ENCODE measurements around the gene PATE4. TPM values are rescaled to one million over a fixed set of nuclear protein-coding genes. Genes with fewer than 3 reads are reported as not detected.

Gene PATE4
- polyA plus RNA-seq: not detected

DNA sequence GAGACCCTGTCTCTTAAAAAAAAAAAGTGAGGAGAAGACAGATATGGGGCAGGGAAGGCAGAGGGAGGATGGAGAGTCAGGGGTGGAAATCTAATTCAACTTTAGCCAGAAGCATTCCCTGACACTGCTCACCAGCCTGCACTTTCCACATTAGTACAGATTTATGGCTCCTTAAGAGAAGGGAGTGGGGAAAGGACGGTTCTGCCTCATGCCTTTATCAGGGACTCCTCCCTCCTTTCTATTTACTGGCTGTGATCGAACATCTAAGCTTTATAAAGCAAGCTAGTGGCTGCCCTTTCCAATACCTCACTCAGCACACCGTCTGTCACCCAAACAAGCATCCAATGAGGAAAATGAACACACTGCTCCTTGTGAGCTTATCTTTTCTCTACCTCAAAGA is at the start of gene PATE4:
Gene PATE4, plus strand, starts transcription at position 301 of the 400 bp plus-strand sequence. Its CDS starts 44 bp downstream, at position 345.
- Histone ChIP-seq H3K27me3 (ENCODE audit: control insufficient read depth in 1 of 2, insufficient read depth in 2 of 2, low read length in 2 of 2) (no peaks in the 10 kb centered on the region), H3K4me3 (ENCODE audit: low read depth in 1 of 2, low read length in 2 of 2) (no peak within 1 kb of the TSS), H3K36me3 (ENCODE audit: control insufficient read depth in 2 of 2, insufficient read depth in 2 of 2, low read length in 1 of 2) (no peaks in the 10 kb centered on the region), H3K27ac (ENCODE audit: low read depth in 2 of 2, low read length in 1 of 2) (no peak within 1 kb of the TSS), H3K4me1 (ENCODE audit: control insufficient read depth in 2 of 2, insufficient read depth in 2 of 2, low read length in 1 of 2) (no peaks in the 10 kb centered on the region), H3K9me3 (ENCODE audit: control insufficient read depth in 2 of 2, insufficient read depth in 1 of 2, low read depth in 1 of 2, low read length in 1 of 2) (peaks cover 0 to 2% of the 10 kb centered on the region in 2 donors)
- WGBS, 2 donors: 32 to 47% methylated on average over 3 of the region's 3 CpGs

- no peaks in the 10 kb centered on the region for H3K36me3 ChIP-seq (ENCODE audit: control insufficient read depth in 2 of 2, insufficient read depth in 2 of 2, low read length in 1 of 2)
- no peaks in the 10 kb centered on the region for H3K27me3 ChIP-seq (ENCODE audit: control insufficient read depth in 1 of 2, insufficient read depth in 2 of 2, low read length in 2 of 2)
- H3K9me3 ChIP-seq (ENCODE audit: control insufficient read depth in 2 of 2, insufficient read depth in 1 of 2, low read depth in 1 of 2, low read length in 1 of 2): no peaks in the 10 kb centered on the region
- no peak overlapping the region for H3K4me3 ChIP-seq (ENCODE audit: low read depth in 1 of 2, low read length in 2 of 2)
- WGBS, 2 donors: 54 to 56% methylated on average over 2 of the region's 2 CpGs
- no peaks in the 10 kb centered on the region for H3K4me1 ChIP-seq (ENCODE audit: control insufficient read depth in 2 of 2, insufficient read depth in 2 of 2, low read length in 1 of 2)
- no peak overlapping the region for H3K27ac ChIP-seq (ENCODE audit: low read depth in 2 of 2, low read length in 1 of 2)
Measured at GRCh38 chr11:125784678-125785077, 48.4 kb upstream of the PATE4 start.

- no peaks in the 10 kb centered on the region for H3K9me3 ChIP-seq (ENCODE audit: control insufficient read depth in 2 of 2, insufficient read depth in 1 of 2, low read depth in 1 of 2, low read length in 1 of 2)
- H3K4me1 ChIP-seq (ENCODE audit: control insufficient read depth in 2 of 2, insufficient read depth in 2 of 2, low read length in 1 of 2): no peaks in the 10 kb centered on the region
- WGBS, 2 donors: 51 to 54% methylated on average over 2 of the region's 2 CpGs
- H3K36me3 ChIP-seq (ENCODE audit: control insufficient read depth in 2 of 2, insufficient read depth in 2 of 2, low read length in 1 of 2): no peaks in the 10 kb centered on the region
- no peaks in the 10 kb centered on the region for H3K27me3 ChIP-seq (ENCODE audit: control insufficient read depth in 1 of 2, insufficient read depth in 2 of 2, low read length in 2 of 2)
- H3K4me3 ChIP-seq (ENCODE audit: low read depth in 1 of 2, low read length in 2 of 2): no peak within 1 kb of the TSS
- H3K27ac ChIP-seq (ENCODE audit: low read depth in 2 of 2, low read length in 1 of 2): no peak within 1 kb of the TSS
Measured at GRCh38 chr11:125787827-125788226, 45.3 kb upstream of the PATE4 start, which contains the start of gene PATE3. TSS of gene PATE3 (plus strand) at chr11:125788127. CDS start at chr11:125788152, 25 bp downstream.

DNA sequence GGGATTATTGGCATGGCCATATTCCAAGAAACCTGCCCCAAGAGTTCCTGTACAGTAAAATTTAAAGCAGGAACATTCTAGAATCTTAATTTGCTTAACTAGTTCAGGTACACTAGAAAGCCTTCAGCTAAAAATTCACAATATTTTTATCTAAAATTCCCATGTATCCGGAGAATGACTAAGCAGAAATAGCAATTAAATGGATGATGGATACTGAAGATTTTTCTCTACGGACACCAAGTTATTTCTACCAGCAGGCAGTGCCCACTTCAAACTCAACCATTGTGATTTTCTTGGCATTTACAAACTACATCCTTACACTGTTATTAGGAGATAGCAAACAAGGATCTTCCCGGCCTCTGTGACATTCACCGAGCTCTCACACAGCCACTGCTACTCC is 42.3 kb upstream of the PATE4 start:
- H3K27ac ChIP-seq (ENCODE audit: low read depth in 2 of 2, low read length in 1 of 2): no peak overlapping the region
- WGBS, 2 donors: 94 to 96% methylated on average over 4 of the region's 4 CpGs
- no peaks in the 10 kb centered on the region for H3K27me3 ChIP-seq (ENCODE audit: control insufficient read depth in 1 of 2, insufficient read depth in 2 of 2, low read length in 2 of 2)
- no peaks in the 10 kb centered on the region for H3K36me3 ChIP-seq (ENCODE audit: control insufficient read depth in 2 of 2, insufficient read depth in 2 of 2, low read length in 1 of 2)
- H3K4me1 ChIP-seq (ENCODE audit: control insufficient read depth in 2 of 2, insufficient read depth in 2 of 2, low read length in 1 of 2): no peaks in the 10 kb centered on the region
- H3K9me3 ChIP-seq (ENCODE audit: control insufficient read depth in 2 of 2, insufficient read depth in 1 of 2, low read depth in 1 of 2, low read length in 1 of 2): no peaks in the 10 kb centered on the region
- H3K4me3 ChIP-seq (ENCODE audit: low read depth in 1 of 2, low read length in 2 of 2): no peak overlapping the region

- Histone ChIP-seq H3K27me3 (ENCODE audit: control insufficient read depth in 1 of 2, insufficient read depth in 2 of 2, low read length in 2 of 2) (no peaks in the 10 kb centered on the region), H3K36me3 (ENCODE audit: control insufficient read depth in 2 of 2, insufficient read depth in 2 of 2, low read length in 1 of 2) (no peaks in the 10 kb centered on the region), H3K4me1 (ENCODE audit: control insufficient read depth in 2 of 2, insufficient read depth in 2 of 2, low read length in 1 of 2) (no peaks in the 10 kb centered on the region), H3K4me3 (ENCODE audit: low read depth in 1 of 2, low read length in 2 of 2) (no peak overlapping the region), H3K9me3 (ENCODE audit: control insufficient read depth in 2 of 2, insufficient read depth in 1 of 2, low read depth in 1 of 2, low read length in 1 of 2) (no peaks in the 10 kb centered on the region), H3K27ac (ENCODE audit: low read depth in 2 of 2, low read length in 1 of 2) (no peak overlapping the region)
- WGBS, 2 donors: 40 to 45% methylated on average over 4 of the region's 4 CpGs
Measured at GRCh38 chr11:125797641-125798040, 35.5 kb upstream of the PATE4 start.

- H3K27me3 ChIP-seq (ENCODE audit: control insufficient read depth in 1 of 2, insufficient read depth in 2 of 2, low read length in 2 of 2): no peaks in the 10 kb centered on the region
- no peaks in the 10 kb centered on the region for H3K36me3 ChIP-seq (ENCODE audit: control insufficient read depth in 2 of 2, insufficient read depth in 2 of 2, low read length in 1 of 2)
- H3K9me3 ChIP-seq (ENCODE audit: control insufficient read depth in 2 of 2, insufficient read depth in 1 of 2, low read depth in 1 of 2, low read length in 1 of 2): peaks cover 4 to 5% of the 10 kb centered on the region in 2 donors
- H3K27ac ChIP-seq (ENCODE audit: low read depth in 2 of 2, low read length in 1 of 2): no peak overlapping the region
- H3K4me3 ChIP-seq (ENCODE audit: low read depth in 1 of 2, low read length in 2 of 2): no peak overlapping the region
- H3K4me1 ChIP-seq (ENCODE audit: control insufficient read depth in 2 of 2, insufficient read depth in 2 of 2, low read length in 1 of 2): no peaks in the 10 kb centered on the region
- WGBS, 2 donors: 47% methylated on average over 2 of the region's 2 CpGs
Measured at GRCh38 chr11:125799808-125800207, 33.3 kb upstream of the PATE4 start.

GRCh38 chr11:125802387-125802786 is 30.7 kb upstream of the PATE4 start:
- Histone ChIP-seq H3K4me1 (ENCODE audit: control insufficient read depth in 2 of 2, insufficient read depth in 2 of 2, low read length in 1 of 2) (no peaks in the 10 kb centered on the region), H3K36me3 (ENCODE audit: control insufficient read depth in 2 of 2, insufficient read depth in 2 of 2, low read length in 1 of 2) (no peaks in the 10 kb centered on the region), H3K27me3 (ENCODE audit: control insufficient read depth in 1 of 2, insufficient read depth in 2 of 2, low read length in 2 of 2) (no peaks in the 10 kb centered on the region), H3K9me3 (ENCODE audit: control insufficient read depth in 2 of 2, insufficient read depth in 1 of 2, low read depth in 1 of 2, low read length in 1 of 2) (peaks cover 4 to 5% of the 10 kb centered on the region in 2 donors), H3K4me3 (ENCODE audit: low read depth in 1 of 2, low read length in 2 of 2) (no peak overlapping the region), H3K27ac (ENCODE audit: low read depth in 2 of 2, low read length in 1 of 2) (no peak overlapping the region)
- WGBS, 2 donors: 18 to 26% methylated on average over 1 of the region's 1 CpG

GRCh38 chr11:125807909-125808308 is 25.2 kb upstream of the PATE4 start:
- WGBS, 2 donors: 91 to 95% methylated on average over 1 of the region's 1 CpG
- Histone ChIP-seq H3K36me3 (ENCODE audit: control insufficient read depth in 2 of 2, insufficient read depth in 2 of 2, low read length in 1 of 2) (no peaks in the 10 kb centered on the region), H3K4me3 (ENCODE audit: low read depth in 1 of 2, low read length in 2 of 2) (no peak overlapping the region), H3K27me3 (ENCODE audit: control insufficient read depth in 1 of 2, insufficient read depth in 2 of 2, low read length in 2 of 2) (no peaks in the 10 kb centered on the region), H3K27ac (ENCODE audit: low read depth in 2 of 2, low read length in 1 of 2) (no peak overlapping the region), H3K9me3 (ENCODE audit: control insufficient read depth in 2 of 2, insufficient read depth in 1 of 2, low read depth in 1 of 2, low read length in 1 of 2) (peaks cover 2 to 5% of the 10 kb centered on the region in 2 donors), H3K4me1 (ENCODE audit: control insufficient read depth in 2 of 2, insufficient read depth in 2 of 2, low read length in 1 of 2) (no peaks in the 10 kb centered on the region)

DNA sequence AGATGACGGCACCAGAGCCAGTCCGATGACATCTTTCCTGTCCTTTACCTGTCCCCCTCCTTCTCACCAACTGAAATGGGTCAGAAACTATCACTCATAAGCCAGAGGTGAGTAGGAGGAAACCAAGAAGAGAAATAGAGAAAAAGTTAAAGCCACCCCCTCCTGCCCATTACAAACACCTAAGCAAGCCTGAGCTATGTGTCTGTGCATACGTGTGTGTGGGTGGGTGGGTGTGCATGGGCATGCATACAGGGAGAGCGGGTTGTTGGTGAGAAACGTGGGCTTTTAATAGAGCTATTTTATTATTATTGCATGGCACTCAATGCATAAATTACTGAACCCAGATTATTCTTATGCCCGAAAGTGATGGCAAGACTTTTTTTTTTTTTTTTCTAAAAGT is 2.6 kb downstream of the PATE4 start:
- Histone ChIP-seq H3K36me3 (ENCODE audit: control insufficient read depth in 2 of 2, insufficient read depth in 2 of 2, low read length in 1 of 2) (no peaks in the 10 kb centered on the region), H3K9me3 (ENCODE audit: control insufficient read depth in 2 of 2, insufficient read depth in 1 of 2, low read depth in 1 of 2, low read length in 1 of 2) (peaks cover 0 to 2% of the 10 kb centered on the region in 2 donors), H3K27ac (ENCODE audit: low read depth in 2 of 2, low read length in 1 of 2) (no peak overlapping the region), H3K4me1 (ENCODE audit: control insufficient read depth in 2 of 2, insufficient read depth in 2 of 2, low read length in 1 of 2) (no peaks in the 10 kb centered on the region), H3K27me3 (ENCODE audit: control insufficient read depth in 1 of 2, insufficient read depth in 2 of 2, low read length in 2 of 2) (no peaks in the 10 kb centered on the region), H3K4me3 (ENCODE audit: low read depth in 1 of 2, low read length in 2 of 2) (no peak overlapping the region)
- 74% methylated on average over 6 of the region's 6 CpGs for WGBS, 2 donors

DNA sequence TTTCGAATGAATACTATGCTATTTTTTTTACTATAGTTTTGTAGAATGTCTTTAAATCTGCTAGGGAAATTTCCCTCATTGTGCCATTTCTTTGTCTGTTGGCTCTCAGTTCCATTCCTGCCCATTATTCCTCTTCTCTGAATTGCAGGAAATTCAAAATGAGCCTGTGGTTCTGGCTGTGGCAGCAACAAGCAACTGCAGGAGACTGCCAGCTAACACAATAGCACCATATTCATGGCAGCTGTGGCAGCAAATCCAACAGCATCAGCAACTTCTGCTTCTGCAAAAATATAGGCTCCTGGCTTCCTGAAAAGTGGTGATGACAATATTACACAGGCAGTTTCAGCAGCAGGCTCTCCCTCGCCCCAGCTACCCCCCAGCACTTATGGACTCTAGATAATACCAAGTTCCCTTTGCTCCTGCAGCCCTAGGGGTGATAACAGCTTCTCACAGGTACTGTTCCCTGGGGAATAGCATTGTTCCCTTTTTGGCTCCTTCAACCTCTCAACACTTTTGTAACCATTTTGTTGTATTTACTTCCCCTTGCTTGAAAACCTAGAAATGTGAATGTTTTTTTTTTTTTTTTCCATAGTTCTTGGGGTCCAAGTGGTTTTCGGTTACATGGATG is 9.3 kb downstream of the PATE4 start:
- H3K27me3 ChIP-seq (ENCODE audit: control insufficient read depth in 1 of 2, insufficient read depth in 2 of 2, low read length in 2 of 2): no peaks in the 10 kb centered on the region
- H3K27ac ChIP-seq (ENCODE audit: low read depth in 2 of 2, low read length in 1 of 2): no peak overlapping the region
- H3K9me3 ChIP-seq (ENCODE audit: control insufficient read depth in 2 of 2, insufficient read depth in 1 of 2, low read depth in 1 of 2, low read length in 1 of 2): peaks cover 2 to 9% of the 10 kb centered on the region in 2 donors
- no peak overlapping the region for H3K4me3 ChIP-seq (ENCODE audit: low read depth in 1 of 2, low read length in 2 of 2)
- no peaks in the 10 kb centered on the region for H3K36me3 ChIP-seq (ENCODE audit: control insufficient read depth in 2 of 2, insufficient read depth in 2 of 2, low read length in 1 of 2)
- no peaks in the 10 kb centered on the region for H3K4me1 ChIP-seq (ENCODE audit: control insufficient read depth in 2 of 2, insufficient read depth in 2 of 2, low read length in 1 of 2)
- WGBS, 2 donors: 73 to 75% methylated on average over 3 of the region's 3 CpGs
